Muscle of back (tissue), 11 donors: ENCODE data around the gene ADD3. TPM values are rescaled to one million over a fixed set of nuclear protein-coding genes. Genes with fewer than 3 reads are reported as not detected.
A peak's percentile ranks its signal among the peaks of the same experiment; 100 is the strongest.

ENCODE experiments used
- DNase-seq, 3 donors: peaks; one replicate each; pipeline versions ENCODE4 v3.0.0 to v3.0.0-alpha.2; 2013
- polyA plus RNA-seq, 10 donors: library from polyadenylated mRNA; unstranded; fragments of 120-200 nt; gene quantifications; one replicate each; pipeline ENCODE4 v1.2.1, GENCODE V29; 2013; ENCODE audit not compliant: insufficient read length in 10 of 10

ADD3 gene
- polyA plus RNA-seq, 10 donors = 99.6 to 143 (median 122) TPM

DNA sequence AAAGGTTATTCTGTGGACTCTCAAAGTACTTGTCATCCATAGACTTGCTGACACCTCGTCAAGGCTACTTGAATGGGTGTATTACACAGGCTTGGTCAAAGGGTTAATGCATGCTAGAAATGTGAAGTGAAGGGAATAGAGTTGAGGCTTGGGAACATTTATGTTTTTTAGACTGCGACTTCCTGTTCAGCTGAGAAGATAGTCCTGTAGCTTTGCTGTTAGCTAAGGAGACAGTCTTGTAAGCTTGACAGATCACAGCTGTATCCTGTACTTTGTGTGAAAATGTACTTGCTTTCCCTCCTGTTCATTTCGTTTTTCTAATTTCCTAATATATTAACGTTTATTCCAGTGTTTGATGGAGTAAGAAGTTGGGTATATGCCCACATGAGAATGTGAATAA lies 52.1 kb downstream of the ADD3 start:
- DNase-seq = no peak

DNA sequence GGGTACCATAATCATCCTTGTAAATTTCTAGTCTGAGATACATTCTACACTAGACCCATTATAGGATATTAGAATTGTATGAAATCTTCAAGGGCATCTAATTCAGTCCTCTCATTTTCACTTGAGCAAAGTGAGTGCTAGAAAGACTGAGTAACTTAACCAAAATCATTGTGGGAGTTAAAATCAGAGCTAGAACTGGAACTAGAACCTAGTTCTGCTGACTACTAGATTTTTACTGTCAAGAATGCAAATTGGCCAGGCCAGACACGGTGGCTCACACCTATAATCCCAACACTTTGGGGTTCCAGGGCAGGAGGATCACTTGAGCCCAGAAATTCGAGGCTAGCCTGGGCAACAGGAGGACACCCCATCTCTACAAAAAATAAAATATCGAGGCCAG lies 53.9 kb downstream of the ADD3 start:
- DNase-seq = no peak

DNA sequence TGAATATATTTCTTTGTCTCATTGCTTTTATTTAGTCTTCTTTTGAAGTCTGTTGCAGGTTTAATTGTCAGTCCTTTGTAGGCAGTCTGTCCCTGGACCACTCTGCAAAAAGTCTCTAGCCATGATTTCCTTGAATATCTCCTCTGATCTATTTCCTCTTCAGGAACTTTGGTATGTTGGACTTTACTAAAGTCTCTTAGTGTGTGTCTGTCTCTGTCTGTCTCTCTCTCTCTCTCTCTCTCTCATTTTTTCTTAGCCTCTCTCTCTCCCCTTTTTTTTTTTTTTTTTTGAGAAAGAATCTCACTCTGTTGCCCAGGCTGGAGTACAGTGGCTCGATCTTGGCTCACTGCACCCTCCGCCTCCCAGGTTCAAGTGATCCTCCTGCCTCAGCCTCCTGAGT lies 57.5 kb downstream of the ADD3 start:
- DNase-seq = no peak

GRCh38 chr10:110067960-110068770 lies 60.4 kb downstream of the ADD3 start:
- peak in 1 of 3 donors; percentile 61 for DNase-seq

GRCh38 chr10:110068780-110069179 lies 61.0 kb downstream of the ADD3 start:
- DNase-seq = no peak

DNA sequence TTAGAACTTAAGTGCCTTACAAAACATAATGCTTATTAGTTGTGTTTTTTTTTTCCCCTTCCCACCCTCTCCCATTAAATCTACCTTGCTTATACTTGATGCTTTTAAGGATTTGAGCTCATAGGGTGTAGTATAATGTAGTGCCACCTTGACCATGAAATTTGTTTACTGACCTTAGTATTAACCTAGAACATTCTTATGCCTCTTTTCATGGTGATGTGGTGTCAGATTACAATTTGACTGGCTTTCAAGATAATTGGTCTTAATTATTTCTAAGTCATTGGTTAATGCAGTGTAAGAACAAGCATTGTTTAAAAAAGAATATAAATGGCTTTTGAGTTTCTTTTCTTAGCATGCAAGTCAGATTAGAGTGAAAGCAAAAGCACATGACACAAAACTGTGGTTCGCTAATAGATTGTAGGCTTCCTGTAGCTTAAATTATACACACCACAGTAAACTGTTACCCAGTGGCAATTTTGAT lies 61.8 kb downstream of the ADD3 start:
- no peak for DNase-seq

- no peak for DNase-seq
Measured at GRCh38 chr10:110073896-110074295, 66.1 kb downstream of the ADD3 start.

DNA sequence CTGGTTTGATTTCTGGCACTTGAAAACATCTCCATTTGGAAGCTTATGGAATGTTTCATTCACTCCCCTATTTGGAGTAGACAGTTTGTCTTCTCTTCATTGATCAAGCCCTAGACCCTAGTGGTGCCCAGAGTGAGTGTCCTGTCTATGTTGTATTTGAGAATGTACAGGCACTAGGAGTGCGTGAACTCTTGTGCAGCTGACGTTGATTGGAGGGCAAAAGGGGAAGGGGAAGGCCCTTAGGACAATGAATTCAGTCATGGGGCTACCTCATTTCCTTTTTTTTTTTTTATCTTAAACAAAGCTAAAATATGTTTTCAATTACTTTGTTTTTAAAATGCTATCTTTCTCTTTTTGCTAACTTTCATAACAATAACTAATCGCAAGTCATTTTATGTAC lies 66.5 kb downstream of the ADD3 start:
- peak in 1 of 3 donors; percentile 66 for DNase-seq

GRCh38 chr10:110074758-110075671 lies 67.2 kb downstream of the ADD3 start:
- DNase-seq = peak; percentile 88 to 95 (median 94)

DNA sequence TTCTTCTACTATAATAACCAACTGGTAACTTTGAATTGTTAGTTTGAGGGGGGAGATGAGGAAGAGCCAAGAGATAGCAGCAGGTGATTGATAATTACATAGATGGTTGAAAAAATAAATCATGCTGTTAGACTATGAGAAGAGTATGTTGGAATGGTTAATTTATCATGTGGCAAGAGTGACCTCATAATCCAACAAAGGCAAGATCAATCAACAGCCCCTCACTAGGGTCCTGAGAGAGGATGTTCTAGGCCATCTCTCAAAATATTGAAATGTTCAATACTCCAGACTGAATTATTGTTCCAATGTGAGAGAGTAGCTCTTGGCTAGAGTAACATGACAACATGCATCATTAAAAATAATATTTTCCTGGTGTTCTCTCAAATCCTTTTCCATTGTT lies 67.9 kb downstream of the ADD3 start:
- peak in 2 of 3 donors; percentile 72 to 74 for DNase-seq

GRCh38 chr10:110076559-110077318 lies 69.0 kb downstream of the ADD3 start:
- peak; percentile 53 to 84 (median 74) for DNase-seq

DNA sequence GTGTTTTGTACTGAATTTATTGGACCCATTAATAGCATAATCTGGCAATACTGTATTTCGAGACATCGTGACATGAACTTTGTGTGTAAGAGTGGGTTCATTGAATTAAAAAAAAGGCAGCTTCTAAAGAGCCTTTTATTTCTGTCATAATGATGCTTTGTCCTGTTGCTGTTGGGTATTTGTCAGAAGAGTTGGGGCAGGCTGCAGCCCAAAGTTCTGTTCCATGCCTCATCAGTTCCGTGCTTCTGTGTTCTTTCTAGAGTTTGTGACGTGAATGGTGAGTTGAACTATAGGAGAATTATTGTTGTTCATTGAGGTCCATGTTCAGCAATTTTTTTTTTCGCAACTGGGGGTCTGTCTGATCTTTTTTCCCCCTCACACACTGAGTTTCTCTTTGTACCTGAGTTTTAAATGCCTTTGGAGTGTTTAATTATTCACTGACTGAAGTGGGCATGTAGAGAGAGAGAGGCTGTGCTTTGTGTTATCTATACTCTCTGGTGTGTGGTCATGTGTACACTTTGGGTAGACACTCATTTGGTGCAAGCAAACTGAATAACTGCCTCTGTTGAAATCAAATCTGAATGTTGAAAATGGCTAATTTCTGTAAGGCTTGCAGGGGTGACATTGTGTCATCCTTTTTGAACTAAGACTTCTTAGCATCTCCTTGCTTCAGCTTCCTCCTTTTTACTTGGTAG lies 69.8 kb downstream of the ADD3 start:
- DNase-seq = no peak

- DNase-seq = no peak
Measured at GRCh38 chr10:110078317-110078716, 70.5 kb downstream of the ADD3 start.

DNA sequence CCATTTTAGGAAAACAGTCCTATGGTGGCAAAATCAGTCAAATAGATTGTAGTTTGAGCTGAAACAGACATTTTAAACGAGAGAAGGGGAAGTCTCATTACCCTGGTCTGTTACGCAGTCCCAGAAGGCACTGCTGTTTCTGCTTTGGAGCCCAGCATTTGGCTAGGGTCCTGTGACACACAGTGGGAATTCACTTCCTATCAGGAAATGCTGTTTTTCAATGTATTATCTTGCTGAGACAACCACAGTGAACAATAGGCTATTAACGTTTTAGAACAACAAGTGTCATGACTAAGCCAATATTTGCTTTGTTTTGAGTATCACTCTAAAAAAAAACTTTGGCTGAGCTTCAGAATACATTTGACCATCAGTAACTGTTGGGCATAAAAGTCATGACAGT lies 74.1 kb downstream of the ADD3 start:
- DNase-seq = peak in 1 of 3 donors; percentile 54

DNA sequence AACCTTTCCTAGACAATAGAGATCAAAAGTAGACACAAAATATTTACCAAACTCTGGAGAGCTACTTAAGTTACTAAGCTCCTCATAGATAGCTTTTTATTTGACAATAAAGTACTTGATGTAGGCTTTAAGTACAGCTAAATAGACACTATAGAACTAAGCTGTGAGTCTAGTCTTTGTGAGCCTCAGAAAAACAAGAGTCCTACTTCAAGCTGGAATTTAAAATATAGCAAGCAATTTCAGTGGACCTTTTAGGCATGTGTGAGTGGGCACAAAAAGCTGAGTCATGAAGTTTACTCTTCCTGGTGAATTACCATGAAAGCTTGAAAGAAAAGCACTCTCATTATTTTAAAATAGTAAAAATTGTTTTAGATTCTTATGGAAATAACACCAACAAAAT lies 76.1 kb downstream of the ADD3 start:
- DNase-seq = no peak

GRCh38 chr10:110087682-110088081 lies 79.9 kb downstream of the ADD3 start:
- no peak for DNase-seq

DNA sequence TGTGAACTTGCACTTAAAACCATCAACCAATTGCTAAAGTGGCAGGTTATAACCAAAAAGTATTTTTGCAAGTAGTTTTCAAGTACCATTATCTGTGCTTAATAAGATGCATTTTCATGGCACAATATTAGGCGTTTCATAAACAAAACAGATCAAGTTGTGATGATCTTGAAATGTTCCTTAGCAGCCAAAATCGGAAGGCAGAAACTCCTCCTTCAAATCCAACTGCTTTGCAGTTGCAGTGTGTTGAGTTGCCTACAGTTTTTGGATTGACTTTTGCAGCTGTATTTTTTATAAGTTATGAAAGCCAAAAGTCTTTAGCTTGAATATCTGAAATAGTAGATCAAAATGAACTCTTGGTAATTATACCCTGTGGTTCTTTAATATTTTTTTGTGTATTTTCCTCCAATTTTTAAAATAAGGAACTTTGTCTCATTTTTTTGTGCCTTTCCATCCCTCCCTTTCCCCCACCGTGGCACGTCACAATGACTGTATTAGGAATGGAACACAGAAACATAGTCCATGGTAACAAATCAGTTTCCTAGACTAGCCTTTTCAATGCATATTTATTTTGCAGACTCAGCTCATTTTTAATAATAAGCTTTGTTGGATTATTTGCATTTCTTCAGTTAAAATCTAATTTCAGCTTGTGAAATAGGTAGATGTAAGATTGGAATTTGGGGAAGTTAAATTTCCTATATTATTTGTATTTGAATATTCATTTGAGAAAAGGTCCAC lies 80.8 kb downstream of the ADD3 start:
- peak in 1 of 3 donors; percentile 51 for DNase-seq

DNA sequence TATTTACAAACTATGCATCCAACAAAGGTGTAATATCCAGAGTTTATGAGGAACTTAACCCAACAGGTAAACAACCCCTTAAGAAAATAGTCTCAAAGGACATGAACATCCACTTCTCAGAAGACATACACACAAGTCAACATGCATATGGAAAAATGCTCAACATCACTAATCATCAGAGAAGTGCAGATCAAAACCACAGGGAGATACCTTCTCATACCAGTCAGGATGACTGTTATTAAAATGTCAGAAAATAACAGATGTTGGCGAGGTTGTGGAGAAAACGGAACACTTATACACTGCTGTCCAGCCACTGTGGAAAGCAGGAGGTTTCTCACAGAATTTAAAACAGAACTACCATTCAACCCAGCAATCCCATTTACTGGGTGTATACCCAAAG lies 84.0 kb downstream of the ADD3 start:
- no peak for DNase-seq

GRCh38 chr10:110093722-110094121 lies 85.9 kb downstream of the ADD3 start:
- no peak for DNase-seq

- DNase-seq = peak in 1 of 3 donors; percentile 49
Measured at GRCh38 chr10:110094786-110095185, 87.0 kb downstream of the ADD3 start.
